Loucy (cell line): Measurements from ENCODE around the gene DCUN1D3.

Source experiments
- CTCF ChIP-seq: fragments of 200-600 bp; sonication (generic); conservative IDR thresholded peaks from 2 replicates; pipeline ENCODE4 v1.5.1; 2014; ENCODE audit warnings: mild to moderate bottlenecking, antibody characterized with exemption, low read length
- EZH2phosphoT487 ChIP-seq: fragments of 200-600 bp; IDR thresholded peaks from 2 replicates; pipeline ENCODE4 v1.6.1; 2018; ENCODE audit warnings: antibody characterized with exemption, mild to moderate bottlenecking, moderate library complexity, borderline replicate concordance

GRCh38 chr16:20862162-20862960 is 37.8 kb downstream of the DCUN1D3 start:
- TF ChIP-seq CTCF (no peak), EZH2phosphoT487 (no peak)
